ENCODE data around the gene ATPAF2. TPM values are rescaled to one million over a fixed set of nuclear protein-coding genes. Genes with fewer than 3 reads are reported as not detected.

ATPAF2 gene
- total and polyA plus RNA-seq, 10 of the 15 experiments (the other 5 are each of a cell fraction or from before 2014, with no cell fraction given), result 6.5 to 33.0 (median 26.5) TPM

GRCh38 chr17:17985555-17985954 lies 53.4 kb downstream of the ATPAF2 start (continued):
- 0 out of 2 replicates have a peak, but pooled peaks have one; percentile 38 for TF ChIP-seq YY1 (IDR thresholded peaks at IDR 0.05; ENCODE audit: low read depth, low read length)
- peak; percentile 35; the same call in 1 of the 2 replicates for TF ChIP-seq IKZF1 (conservative IDR thresholded peaks at IDR 0.05)
- no peak for TF ChIP-seq BRCA1 (IDR thresholded peaks at IDR 0.05; ENCODE audit: low read depth, low read length)
- no peak for TF ChIP-seq ZNF687 (IDR thresholded peaks at IDR 0.05)
- TF ChIP-seq CUX1 (IDR thresholded peaks at IDR 0.05; ENCODE audit: insufficient replicate concordance, low read depth, low read length), result no peak
- no peak for TF ChIP-seq KLF5 (IDR thresholded peaks at IDR 0.05; ENCODE audit: partially characterized antibody)
- peak; percentile 19 to 50; a peak in 1 of 4 replicates for TF ChIP-seq IKZF2 (IDR thresholded peaks at IDR 0.05)
- TF ChIP-seq ZNF384 (IDR thresholded peaks at IDR 0.05; ENCODE audit: borderline replicate concordance, low read depth, low read length), result no peak
- TF ChIP-seq SPI1 (IDR thresholded peaks at IDR 0.05; ENCODE audit: borderline replicate concordance, insufficient read depth, low read depth, low read length), result peak; percentile 6; the same call in 1 of the 2 replicates
- no peak for TF ChIP-seq SUZ12 (IDR thresholded peaks at IDR 0.05; ENCODE audit: unreplicated experiment)
- TF ChIP-seq ZNF274 (IDR thresholded peaks at IDR 0.05; ENCODE audit: insufficient read depth, insufficient read length), result no peak
- peak; percentile 61 for TF ChIP-seq RAD21 (IDR thresholded peaks at IDR 0.05; ENCODE audit: insufficient read depth, low read depth, low read length)
- TF ChIP-seq SMC3 (IDR thresholded peaks at IDR 0.05; ENCODE audit: borderline replicate concordance, low read length), result peak; percentile 29; the same call in 1 of the 2 replicates
- TF ChIP-seq SREBF2 (IDR thresholded peaks at IDR 0.05; ENCODE audit: low read length), result no peak
- TF ChIP-seq SMAD1 (IDR thresholded peaks at IDR 0.05; ENCODE audit: low read depth, partially characterized antibody), result no peak
- TF ChIP-seq POLR2A (IDR thresholded peaks at IDR 0.05; ENCODE audit: low read depth, low read length), result no peak
